ENCODE data around the gene NCR3LG1. TPM values are rescaled to one million over a fixed set of nuclear protein-coding genes. Genes with fewer than 3 reads are reported as not detected.

NCR3LG1 gene
- total and polyA plus RNA-seq, 2 donors from 2014 or later, result 0.71 to 4.5 TPM

DNA sequence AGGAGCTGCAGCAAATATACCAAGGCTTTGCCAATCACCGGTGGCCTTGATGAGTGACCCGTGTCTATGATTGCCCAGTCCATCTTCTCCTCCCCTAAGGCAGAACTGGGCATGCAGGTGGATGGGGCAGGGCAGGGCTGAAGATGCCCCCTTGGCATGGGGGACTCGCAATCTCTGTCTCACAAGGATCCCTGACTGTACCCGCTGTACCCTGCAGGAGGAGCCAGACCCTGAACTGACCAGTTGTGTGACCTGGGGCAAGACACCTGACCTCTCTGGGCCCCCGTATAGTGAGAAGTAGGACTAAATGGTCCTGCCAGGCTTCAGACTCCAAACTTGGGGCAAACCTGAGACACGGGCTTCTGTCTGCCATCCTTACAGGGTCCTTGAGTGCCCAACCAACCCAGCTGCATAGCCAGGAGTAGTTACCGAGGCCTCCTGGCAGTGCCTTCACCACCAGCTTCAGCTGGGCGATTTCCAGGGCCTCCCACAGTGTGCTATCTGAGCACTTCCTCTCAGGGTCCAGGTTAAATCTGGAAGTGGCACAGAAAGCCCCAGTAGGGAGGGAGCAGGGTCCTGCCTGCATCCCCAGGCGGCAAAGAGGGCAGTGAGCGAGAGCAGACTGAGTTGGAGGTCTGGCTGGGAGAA, 43.3 kb downstream of the NCR3LG1 start:
- Histone ChIP-seq H3K4me3 (ENCODE audit: low read length in 3 of 3) (no peak overlapping the region), H3K9ac (ENCODE audit: low read length in 3 of 3) (no peak overlapping the region), H3K9me3 (ENCODE audit: control insufficient read depth in 2 of 3, insufficient read depth in 1 of 3, low read length in 3 of 3) (no peaks in the 10 kb centered on the region), H3K27me3 (ENCODE audit: control insufficient read depth, insufficient read depth, low read length) (no peaks in the 10 kb centered on the region), H3K27ac (ENCODE audit: low read depth in 2 of 2, low read length in 2 of 2) (no peak overlapping the region), H3K4me1 (ENCODE audit: control insufficient read depth in 2 of 3, insufficient read depth in 2 of 3, low read depth in 1 of 3, low read length in 3 of 3) (no peaks in the 10 kb centered on the region), H3K36me3 (ENCODE audit: control insufficient read depth in 2 of 3, insufficient read depth in 3 of 3, low read length in 3 of 3) (no peaks in the 10 kb centered on the region)
- TF ChIP-seq CTCF (IDR thresholded peaks at IDR 0.05; ENCODE audit: borderline replicate concordance, extremely low read depth, insufficient read depth), result no peak
- no peak for DNase-seq
- intact Hi-C loops (cut with DNase I), result no loop called here
- no peak for FAIRE-seq

DNA sequence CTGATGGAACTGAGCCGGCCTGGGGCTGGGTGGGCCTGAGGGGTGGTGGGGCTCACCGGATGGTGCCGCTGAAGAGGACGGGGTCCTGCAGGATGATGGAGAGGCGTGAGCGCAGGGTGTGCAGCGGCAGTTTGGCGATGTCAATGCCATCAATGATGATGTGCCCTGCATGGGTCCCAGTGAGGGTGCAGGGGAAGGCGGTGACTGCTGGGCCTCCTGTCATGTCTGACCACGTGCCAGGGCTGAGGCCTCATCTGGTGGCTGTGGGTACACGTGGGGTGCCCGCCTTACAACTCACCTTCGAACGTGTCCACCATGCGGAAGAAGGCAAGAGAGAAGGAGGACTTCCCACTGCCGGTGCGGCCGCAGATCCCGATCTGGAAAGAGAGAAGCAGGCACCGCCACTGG, 44.0 kb downstream of the NCR3LG1 start:
- intact Hi-C loops (cut with DNase I), result no loop called here
- Histone ChIP-seq H3K36me3 (ENCODE audit: control insufficient read depth in 2 of 3, insufficient read depth in 3 of 3, low read length in 3 of 3) (no peaks in the 10 kb centered on the region), H3K4me3 (ENCODE audit: low read length in 3 of 3) (no peak overlapping the region), H3K27ac (ENCODE audit: low read depth in 2 of 2, low read length in 2 of 2) (no peak overlapping the region), H3K4me1 (ENCODE audit: control insufficient read depth in 2 of 3, insufficient read depth in 2 of 3, low read depth in 1 of 3, low read length in 3 of 3) (no peaks in the 10 kb centered on the region), H3K9ac (ENCODE audit: low read length in 3 of 3) (no peak overlapping the region), H3K9me3 (ENCODE audit: control insufficient read depth in 2 of 3, insufficient read depth in 1 of 3, low read length in 3 of 3) (no peaks in the 10 kb centered on the region), H3K27me3 (ENCODE audit: control insufficient read depth, insufficient read depth, low read length) (no peaks in the 10 kb centered on the region)
- no peak for TF ChIP-seq CTCF (IDR thresholded peaks at IDR 0.05; ENCODE audit: borderline replicate concordance, extremely low read depth, insufficient read depth)
- FAIRE-seq, result no peak
- no peak for DNase-seq

- H3K27me3 ChIP-seq (ENCODE audit: control insufficient read depth, insufficient read depth, low read length), result no peaks in the 10 kb centered on the region
- FAIRE-seq, result no peak
- TF ChIP-seq CTCF (IDR thresholded peaks at IDR 0.05; ENCODE audit: borderline replicate concordance, extremely low read depth, insufficient read depth), result no peak
- H3K9ac ChIP-seq (ENCODE audit: low read length in 3 of 3), result no peak overlapping the region
- H3K4me3 ChIP-seq (ENCODE audit: low read length in 3 of 3), result no peak overlapping the region
- intact Hi-C loops (cut with DNase I), result no loop called here
- H3K4me1 ChIP-seq (ENCODE audit: control insufficient read depth in 2 of 3, insufficient read depth in 2 of 3, low read depth in 1 of 3, low read length in 3 of 3), result no peaks in the 10 kb centered on the region
- no peak for DNase-seq
- no peak overlapping the region for H3K27ac ChIP-seq (ENCODE audit: low read depth in 2 of 2, low read length in 2 of 2)
- H3K36me3 ChIP-seq (ENCODE audit: control insufficient read depth in 2 of 3, insufficient read depth in 3 of 3, low read length in 3 of 3), result no peaks in the 10 kb centered on the region
- H3K9me3 ChIP-seq (ENCODE audit: control insufficient read depth in 2 of 3, insufficient read depth in 1 of 3, low read length in 3 of 3), result no peaks in the 10 kb centered on the region
These were observed 44.4 kb downstream of the NCR3LG1 start for GRCh38 chr11:17395978-17396377.
